Thyroid gland (tissue), 4 donors: Measurements from ENCODE around the gene GH2.

Experiments
- POLR2A ChIP-seq, 2 donors: fragments of 450-650 bp; IDR thresholded peaks; one replicate each; pipeline ENCODE4 v1.6.1; 2017; ENCODE audit warnings: antibody characterized with exemption in 2 of 2, mild to moderate bottlenecking in 2 of 2, moderate library complexity in 1 of 2
- TF ChIP-seq, protein P1 (sequence below), 6 experiments: fragments of 200-600 bp in 3 of 6; fragments of 450-650 bp in 3 of 6; sonication (generic) in 3 of 6; IDR thresholded peaks; one replicate each; pipeline ENCODE4 v1.5.1; 2016 to 2019; ENCODE audit warnings: antibody characterized with exemption in 6 of 6, mild to moderate bottlenecking in 2 of 6, inconsistent platforms in 1 of 6, moderate library complexity in 1 of 6

DNA sequence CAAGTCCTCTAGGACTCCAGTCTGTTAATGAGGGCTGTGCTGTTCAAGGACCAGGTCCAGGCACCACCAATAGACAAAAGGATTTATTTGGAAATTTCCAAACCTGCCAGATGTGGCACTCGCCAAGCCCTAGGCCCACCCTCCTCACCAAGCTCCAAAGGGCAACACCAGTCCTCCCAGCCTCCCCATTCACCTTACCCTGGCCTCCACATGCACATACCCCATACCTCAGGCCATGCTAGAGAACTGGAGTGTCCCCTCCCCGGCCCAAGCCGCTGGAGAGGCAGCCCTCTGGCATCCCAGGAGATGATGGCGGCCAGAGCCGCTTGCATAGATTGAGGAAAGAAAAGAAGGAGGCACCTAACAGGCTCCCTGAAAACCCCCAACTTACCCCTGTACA, 49.7 kb downstream of the GH2 start:
- no peak for TF ChIP-seq POLR2A (IDR thresholded peaks at IDR 0.05)
- TF ChIP-seq, protein P1, sequence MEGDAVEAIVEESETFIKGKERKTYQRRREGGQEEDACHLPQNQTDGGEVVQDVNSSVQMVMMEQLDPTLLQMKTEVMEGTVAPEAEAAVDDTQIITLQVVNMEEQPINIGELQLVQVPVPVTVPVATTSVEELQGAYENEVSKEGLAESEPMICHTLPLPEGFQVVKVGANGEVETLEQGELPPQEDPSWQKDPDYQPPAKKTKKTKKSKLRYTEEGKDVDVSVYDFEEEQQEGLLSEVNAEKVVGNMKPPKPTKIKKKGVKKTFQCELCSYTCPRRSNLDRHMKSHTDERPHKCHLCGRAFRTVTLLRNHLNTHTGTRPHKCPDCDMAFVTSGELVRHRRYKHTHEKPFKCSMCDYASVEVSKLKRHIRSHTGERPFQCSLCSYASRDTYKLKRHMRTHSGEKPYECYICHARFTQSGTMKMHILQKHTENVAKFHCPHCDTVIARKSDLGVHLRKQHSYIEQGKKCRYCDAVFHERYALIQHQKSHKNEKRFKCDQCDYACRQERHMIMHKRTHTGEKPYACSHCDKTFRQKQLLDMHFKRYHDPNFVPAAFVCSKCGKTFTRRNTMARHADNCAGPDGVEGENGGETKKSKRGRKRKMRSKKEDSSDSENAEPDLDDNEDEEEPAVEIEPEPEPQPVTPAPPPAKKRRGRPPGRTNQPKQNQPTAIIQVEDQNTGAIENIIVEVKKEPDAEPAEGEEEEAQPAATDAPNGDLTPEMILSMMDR (IDR thresholded peaks at IDR 0.05), result no peak
